Measurements from ENCODE around the gene CD55.

The CD55 gene

DNA sequence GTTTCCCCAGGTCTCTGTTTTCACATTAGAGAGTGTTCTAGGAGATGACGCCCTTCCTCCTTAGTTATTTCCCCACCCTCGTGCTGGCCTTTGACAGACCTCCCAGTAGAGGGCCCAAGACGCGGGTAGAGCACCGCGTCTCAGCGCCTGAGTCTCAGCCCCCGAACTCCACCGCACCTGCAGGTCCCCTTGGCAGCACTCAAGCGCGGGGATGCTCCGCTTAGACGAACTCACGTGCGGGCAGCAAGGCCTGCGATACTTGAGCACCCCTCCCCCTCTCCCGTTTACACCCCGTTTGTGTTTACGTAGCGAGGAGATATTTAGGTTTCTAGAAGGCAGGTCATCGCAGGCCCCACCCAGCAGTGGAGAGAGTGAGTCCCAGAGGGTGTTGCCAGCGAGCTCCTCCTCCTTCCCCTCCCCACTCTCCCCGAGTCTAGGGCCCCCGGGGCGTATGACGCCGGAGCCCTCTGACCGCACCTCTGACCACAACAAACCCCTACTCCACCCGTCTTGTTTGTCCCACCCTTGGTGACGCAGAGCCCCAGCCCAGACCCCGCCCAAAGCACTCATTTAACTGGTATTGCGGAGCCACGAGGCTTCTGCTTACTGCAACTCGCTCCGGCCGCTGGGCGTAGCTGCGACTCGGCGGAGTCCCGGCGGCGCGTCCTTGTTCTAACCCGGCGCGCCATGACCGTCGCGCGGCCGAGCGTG, at the start of gene CD55:
CD55 (plus strand) TSS at position 600 of the 711 bp plus-strand sequence; CDS start at position 688, 88 bp downstream.
- no peak for TF ChIP-seq CTCF (IDR thresholded peaks at IDR 0.05)
- Histone ChIP-seq H3K27ac (peak within 1 kb of the TSS; percentile 87 to 94), H3K4me3 (peak within 1 kb of the TSS; percentile 93)
- peak; percentile 98 for DNase-seq (ENCODE audit: low spot score)

DNA sequence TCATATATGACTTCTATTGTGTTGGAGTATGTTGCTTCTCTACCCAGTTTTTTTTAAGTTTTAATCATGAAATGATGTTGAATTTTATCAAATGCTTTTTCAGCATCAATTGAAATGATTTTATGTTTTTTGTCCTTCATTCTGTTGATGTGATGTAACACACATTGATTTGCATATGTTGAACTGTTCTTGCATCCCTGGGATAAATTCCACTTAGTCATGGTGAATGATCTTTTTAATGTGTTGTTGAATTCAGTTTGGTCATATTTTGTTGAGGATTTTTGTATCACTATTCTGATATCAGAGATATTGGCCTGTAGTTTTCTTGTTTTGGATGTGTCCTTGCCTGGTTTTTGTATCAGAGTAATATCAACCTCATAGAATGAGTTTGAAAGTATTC, 46.6 kb upstream of the CD55 start:
- Histone ChIP-seq H3K27ac (no peak overlapping the region), H3K4me3 (no peak overlapping the region)
- no peak for DNase-seq (ENCODE audit: low spot score)
- TF ChIP-seq CTCF (IDR thresholded peaks at IDR 0.05) = no peak

- no peak for TF ChIP-seq CTCF (IDR thresholded peaks at IDR 0.05)
- no peak for DNase-seq (ENCODE audit: low spot score)
- Histone ChIP-seq H3K27ac (no peak overlapping the region), H3K4me3 (no peak overlapping the region)
Observed at GRCh38 chr1:207276465-207276864, 45.0 kb upstream of the CD55 start.

GRCh38 chr1:207277241-207277640, 44.2 kb upstream of the CD55 start:
- Histone ChIP-seq H3K4me3 (no peak overlapping the region), H3K27ac (no peak overlapping the region)
- TF ChIP-seq CTCF (IDR thresholded peaks at IDR 0.05) = no peak
- no peak for DNase-seq (ENCODE audit: low spot score)

DNA sequence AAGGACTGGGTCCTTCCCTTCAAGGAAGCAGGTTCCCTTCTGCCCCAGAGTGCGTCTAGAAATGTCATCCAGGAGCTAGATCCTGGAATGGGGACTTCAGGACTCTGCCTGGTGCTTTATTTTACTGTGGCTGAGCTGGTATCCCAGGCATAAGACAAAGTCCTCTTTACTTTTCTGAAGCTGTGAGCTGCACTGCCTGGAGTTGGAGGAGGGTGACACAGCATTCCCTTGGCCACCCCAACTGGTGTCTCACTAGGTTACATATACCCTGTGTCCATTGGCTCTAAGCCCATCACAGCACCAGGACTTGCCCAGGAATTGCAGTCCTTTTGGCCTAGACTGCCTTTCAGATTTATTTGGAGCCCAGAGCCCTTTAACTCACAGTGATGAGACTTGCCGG, 41.8 kb upstream of the CD55 start:
- Histone ChIP-seq H3K4me3 (no peak overlapping the region), H3K27ac (no peak overlapping the region)
- no peak for TF ChIP-seq CTCF (IDR thresholded peaks at IDR 0.05)
- no peak for DNase-seq (ENCODE audit: low spot score)

GRCh38 chr1:207280706-207281105, 40.8 kb upstream of the CD55 start:
- no peak overlapping the region for H3K4me3 ChIP-seq
- no peak overlapping the region for H3K27ac ChIP-seq
- no peak for DNase-seq (ENCODE audit: low spot score)
- no peak for TF ChIP-seq CTCF (IDR thresholded peaks at IDR 0.05)

GRCh38 chr1:207282058-207282457, 39.4 kb upstream of the CD55 start:
- H3K4me3 ChIP-seq = no peak overlapping the region
- peak overlapping the region in 1 of 2 donors; percentile 18 for H3K27ac ChIP-seq
- TF ChIP-seq CTCF (IDR thresholded peaks at IDR 0.05) = no peak
- no peak for DNase-seq (ENCODE audit: low spot score)

Data from coronary artery (tissue), 2 donors.